BJ (cell line): ENCODE data around the gene NOBOX. TPM values are rescaled to one million over a fixed set of nuclear protein-coding genes. Genes with fewer than 3 reads are reported as not detected.
A peak's percentile ranks its signal among the peaks of the same experiment; 100 is the strongest.
"Not testable (repeated sequence)": the region's sequence is repeated elsewhere in the genome, so short reads cannot be mapped to it uniquely, and the experiment has no call there.

Experiments
- CTCF ChIA-PET: fragments of 350-600 bp; formaldehyde crosslinking; extraction: SDS; loops from one replicate; lab custom pipeline; 2021; ENCODE audit warnings: antibody characterized with exemption, inconsistent platforms; lab: Yijun Ruan, JAX
- POLR2A ChIA-PET: fragments of 300-600 bp; sonication (Branson Sonifier 250); formaldehyde crosslinking; extraction: SDS; loops from one replicate; lab custom pipeline; 2021; ENCODE audit warnings: antibody characterized with exemption; lab: Charles Lee
- DNase-seq: peaks from one replicate; pipeline ENCODE4 v3.0.0-alpha.2; 2011; ENCODE audit warnings: low read depth
- H3K27me3 ChIP-seq: 2 replicates; pipeline ENCODE4 v1.6.0; 2011; ENCODE audit warnings: low read length; ENCODE audit not compliant: control insufficient read depth, insufficient read depth
- H3K36me3 ChIP-seq: 2 replicates; pipeline ENCODE4 v1.5.1; 2011; ENCODE audit warnings: low read length; ENCODE audit not compliant: control insufficient read depth, insufficient read depth
- H3K4me3 ChIP-seq: 2 replicates; pipeline ENCODE4 v1.5.1; 2011; ENCODE audit warnings: low read depth, mild to moderate bottlenecking, control low read depth, low read length
- CTCF ChIP-seq: IDR thresholded peaks from 2 replicates; pipeline ENCODE4 v1.5.1; 2011; ENCODE audit warnings: low read depth, mild to moderate bottlenecking, control low read depth, inconsistent platforms, low read length, moderate library complexity; ENCODE audit not compliant: insufficient read depth
- polyA plus RNA-seq: library from polyadenylated mRNA; depleted of rRNA; stranded (reverse); fragments of >200 nt; gene quantifications from 2 replicates; pipeline ENCODE4 v1.2.3, GENCODE V29; 2011

NOBOX gene
- polyA plus RNA-seq, 1 experiment = not detected

GRCh38 chr7:144437370-144438191 is 34.1 kb upstream of the NOBOX start:
- peak; percentile 17 for DNase-seq
- peak; percentile 49 for TF ChIP-seq CTCF
- CTCF ChIA-PET = interaction anchor here (0.7 to 2.4 kb wide), 9 partner anchors 8 to 46 kb away, joined by 3 to 8 read pairs (median 4); no protein-coding TSS in a partner anchor

GRCh38 chr7:144436500-144436899 is 33.0 kb upstream of the NOBOX start:
- no peak for DNase-seq
- POLR2A ChIA-PET = no interaction called here
- Histone ChIP-seq H3K27me3 (no peaks in the 10 kb centered on the region), H3K4me3 (no peak overlapping the region), H3K36me3 (no peaks in the 10 kb centered on the region)
- CTCF ChIA-PET = interaction anchor here (1.0 to 2.4 kb wide), 4 partner anchors 9 to 45 kb away, joined by 3 to 8 read pairs (median 4); no protein-coding TSS in a partner anchor
- TF ChIP-seq CTCF = no peak

More at GRCh38 chr7:144437370-144438191, 34.1 kb upstream of the NOBOX start:
- POLR2A ChIA-PET = no interaction called here
- Histone ChIP-seq H3K27me3 (no peaks in the 10 kb centered on the region), H3K36me3 (no peaks in the 10 kb centered on the region), H3K4me3 (no peak overlapping the region)

- no peak for TF ChIP-seq CTCF
- POLR2A ChIA-PET = no interaction called here
- no peak overlapping the region for H3K4me3 ChIP-seq
- no peaks in the 10 kb centered on the region for H3K27me3 ChIP-seq
- DNase-seq = no peak
- H3K36me3 ChIP-seq = no peaks in the 10 kb centered on the region
- CTCF ChIA-PET = interaction anchor here (0.5 kb wide), 1 partner anchor 405 kb away, joined by 3 read pairs; no protein-coding TSS in a partner anchor
Measured at GRCh38 chr7:144428431-144428830, 24.9 kb upstream of the NOBOX start.

GRCh38 chr7:144427539-144427938 is 24.0 kb upstream of the NOBOX start:
- H3K36me3 ChIP-seq, POLR2A ChIA-PET, DNase-seq, H3K4me3 ChIP-seq, H3K27me3 ChIP-seq: not testable (repeated sequence)
- CTCF ChIA-PET = interaction anchor here (0.9 kb wide), 1 partner anchor 10 kb away, joined by 4 read pairs; no protein-coding TSS in a partner anchor

GRCh38 chr7:144418931-144419330 is 15.4 kb upstream of the NOBOX start:
- H3K27me3 ChIP-seq, H3K4me3 ChIP-seq, DNase-seq, POLR2A ChIA-PET, CTCF ChIA-PET, H3K36me3 ChIP-seq: not testable (repeated sequence)

- Histone ChIP-seq H3K4me3 (no peak overlapping the region), H3K36me3 (no peaks in the 10 kb centered on the region), H3K27me3 (no peaks in the 10 kb centered on the region)
- ChIA-PET CTCF (interaction anchor here (1.0 kb wide), 1 partner anchor 22 kb away, joined by 3 read pairs; no protein-coding TSS in a partner anchor), POLR2A (no interaction called here)
- no peak for DNase-seq
- no peak for TF ChIP-seq CTCF
Measured at GRCh38 chr7:144416341-144416740, 12.8 kb upstream of the NOBOX start.
